Activated naive CD4-positive, alpha-beta T cell treated with anti-CD3 and anti-CD28 coated beads, Interleukin-2, amount 50 U/mL, for 72 hours (primary cell): ENCODE measurements around the gene ATP6AP1. TPM values are rescaled to one million over a fixed set of nuclear protein-coding genes. Genes with fewer than 3 reads are reported as not detected.

Source experiments
- ATAC-seq, 2 donors: fragments of 150-1000 bp; cut with Tn5 transposase; 2 replicates each; pipeline ENCODE4 v1.10.0; 2021; ENCODE audit warnings: mild to moderate bottlenecking in 2 of 2, moderate library complexity in 2 of 2
- DNase-seq, 2 donors: peaks; one replicate each; pipeline ENCODE4 v3.0.0; 2021 to 2022; ENCODE audit warnings: low spot score in 2 of 2
- H3K27ac Mint-ChIP-seq, 2 donors: one replicate each; pipeline ENCODE4 v1.8.0; 2022; ENCODE audit warnings: mild to moderate bottlenecking in 2 of 2, mixed read lengths in 2 of 2
- H3K36me3 Mint-ChIP-seq, 2 donors: one replicate each; pipeline ENCODE4 v1.8.0; 2022; ENCODE audit warnings: mixed read lengths in 2 of 2
- H3K9me3 Mint-ChIP-seq, 2 donors: one replicate each; pipeline ENCODE4 v1.8.0; 2022; ENCODE audit warnings: mixed read lengths in 2 of 2
- total RNA-seq, 2 donors: library from RNA; stranded (reverse); gene quantifications; one replicate each; pipeline ENCODE4 v1.2.3, GENCODE V29; 2022

Gene ATP6AP1
- total RNA-seq, 2 donors from 2014 or later, result 26.9 to 44.5 TPM

DNA sequence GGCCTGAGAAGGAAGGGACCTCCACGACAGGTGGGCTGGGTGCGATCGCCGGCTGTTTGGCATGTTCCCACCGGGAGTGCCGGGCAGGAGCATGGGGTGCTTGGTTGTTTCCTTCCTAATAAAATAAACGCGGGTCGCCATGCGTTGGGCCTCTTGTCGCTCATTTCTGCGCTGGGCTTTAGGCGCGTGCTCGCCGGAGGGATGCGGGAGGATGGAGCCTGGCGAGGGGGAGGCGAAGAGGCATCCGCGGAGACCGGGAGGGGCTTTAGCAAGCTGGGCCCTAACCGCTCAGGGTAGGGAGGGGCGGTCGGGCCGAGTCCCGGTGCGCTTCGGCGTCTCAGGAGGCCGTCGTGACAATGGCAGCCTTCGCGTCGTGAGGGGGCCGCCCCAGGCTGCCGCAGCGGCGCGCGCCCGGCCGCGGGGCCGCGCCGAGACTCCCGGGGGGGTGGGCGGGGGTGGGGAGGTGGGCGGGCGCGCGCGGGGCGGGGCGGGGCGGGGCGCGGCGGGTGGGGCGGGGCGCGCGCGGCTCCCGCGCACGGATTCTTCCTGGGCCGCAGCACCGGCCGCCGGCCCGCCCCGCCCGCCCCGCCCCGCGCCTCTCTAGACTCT is 8.0 kb downstream of the ATP6AP1 start:
- peaks cover 0 to 15% of the 10 kb centered on the region in 2 donors for H3K36me3 Mint-ChIP-seq
- H3K9me3 Mint-ChIP-seq, result no peaks in the 10 kb centered on the region
- peak overlapping the region; percentile 79 to 84 for H3K27ac Mint-ChIP-seq

DNA sequence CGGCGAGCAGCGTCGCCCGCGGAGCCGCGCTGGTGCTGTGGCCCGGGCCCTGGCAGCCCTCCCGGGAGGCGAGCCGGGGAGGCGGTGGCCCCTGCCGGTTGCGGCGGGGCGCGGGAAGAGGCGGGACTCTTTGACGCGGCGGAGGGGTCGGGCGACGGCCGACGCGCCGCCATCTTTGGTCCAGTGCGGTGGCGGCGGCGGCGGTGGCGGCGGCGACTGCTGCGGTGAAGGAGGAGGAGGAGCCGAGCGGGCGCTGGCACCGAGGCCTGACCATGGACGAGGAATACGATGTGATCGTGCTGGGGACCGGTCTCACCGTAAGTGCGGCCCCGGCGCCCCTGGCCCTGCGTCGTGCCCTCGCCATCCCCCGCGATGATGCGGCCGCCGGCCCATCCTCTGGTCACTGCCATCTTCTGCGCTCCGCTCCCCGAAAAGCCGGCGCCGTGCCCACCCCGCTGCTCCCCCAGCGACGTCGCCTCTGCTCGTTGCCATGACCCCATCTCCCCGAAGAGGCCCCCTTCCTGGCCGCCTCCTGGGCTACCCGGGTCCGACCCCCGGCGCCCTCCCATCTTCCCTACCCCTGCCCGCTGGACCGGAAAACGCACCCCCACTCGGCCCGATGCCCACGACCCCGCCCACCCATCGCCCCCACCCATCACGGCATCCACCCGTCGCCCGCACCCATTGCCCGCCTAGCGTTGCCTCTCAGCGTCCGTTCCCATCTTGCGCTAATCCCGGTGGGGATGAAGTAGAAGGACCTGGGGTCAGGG is 8.7 kb downstream of the ATP6AP1 start, which contains the start of gene GDI1:
Gene GDI1 (plus strand): TSS at position 172 of the 770 bp plus-strand sequence. CDS start 101 bp downstream, at position 273.
- DNase-seq (peak; percentile 49 to 65), ATAC-seq (peak; percentile 73 to 76)
- Mint-ChIP-seq H3K27ac (peak within 1 kb of the TSS; percentile 86 to 90), H3K36me3 (peaks cover 0 to 15% of the 10 kb centered on the region in 2 donors), H3K9me3 (no peaks in the 10 kb centered on the region)

More for the DNA sequence above, 8.0 kb downstream of the ATP6AP1 start:
- DNase-seq (peak in 1 of 2 donors; percentile 35), ATAC-seq (peak; percentile 82)

DNA sequence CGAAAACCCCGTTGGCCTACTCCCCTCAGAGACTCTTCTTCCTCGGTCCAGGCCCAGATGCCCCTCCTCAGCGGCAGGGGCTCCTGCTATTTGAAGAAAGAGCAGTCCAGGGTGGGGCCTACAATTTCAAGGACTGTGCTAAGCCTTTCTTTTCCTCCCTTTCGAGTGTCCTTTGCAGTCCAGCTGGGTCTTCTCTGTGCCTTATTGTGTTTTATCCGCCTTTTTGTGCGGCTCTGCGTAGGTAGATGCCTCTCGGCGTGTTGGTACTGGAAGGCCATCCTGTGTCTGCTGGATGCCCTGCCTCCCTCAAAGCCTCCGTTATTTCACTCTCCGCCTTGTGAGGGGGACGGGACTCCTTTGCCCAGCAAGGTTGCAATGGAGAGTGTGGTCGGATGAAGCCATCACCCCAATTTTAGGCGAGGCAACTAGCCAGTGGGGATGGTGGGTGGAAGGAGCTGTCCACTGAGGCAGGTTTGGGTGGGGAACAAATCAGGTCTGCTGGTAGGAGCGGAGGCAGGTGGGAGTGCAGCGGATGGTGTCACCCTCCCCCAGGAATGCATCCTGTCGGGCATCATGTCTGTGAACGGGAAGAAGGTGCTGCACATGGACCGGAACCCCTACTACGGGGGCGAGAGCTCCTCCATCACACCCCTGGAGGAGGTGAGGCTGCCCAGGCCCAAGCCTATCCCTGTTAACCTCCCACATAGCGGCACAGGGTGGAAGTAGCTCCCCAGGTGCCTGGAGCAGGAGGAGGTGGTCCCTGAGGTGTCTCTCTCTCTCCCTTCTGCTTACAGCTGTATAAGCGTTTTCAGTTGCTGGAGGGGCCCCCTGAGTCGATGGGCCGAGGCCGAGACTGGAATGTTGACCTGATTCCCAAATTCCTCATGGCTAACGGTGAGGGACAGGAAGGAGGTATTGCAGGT is 9.8 kb downstream of the ATP6AP1 start:
- ATAC-seq (no peak), DNase-seq (no peak)
- peak overlapping the region; percentile 86 to 90 for H3K27ac Mint-ChIP-seq
- H3K9me3 Mint-ChIP-seq, result no peaks in the 10 kb centered on the region
- H3K36me3 Mint-ChIP-seq, result peaks cover 0 to 15% of the 10 kb centered on the region in 2 donors

DNA sequence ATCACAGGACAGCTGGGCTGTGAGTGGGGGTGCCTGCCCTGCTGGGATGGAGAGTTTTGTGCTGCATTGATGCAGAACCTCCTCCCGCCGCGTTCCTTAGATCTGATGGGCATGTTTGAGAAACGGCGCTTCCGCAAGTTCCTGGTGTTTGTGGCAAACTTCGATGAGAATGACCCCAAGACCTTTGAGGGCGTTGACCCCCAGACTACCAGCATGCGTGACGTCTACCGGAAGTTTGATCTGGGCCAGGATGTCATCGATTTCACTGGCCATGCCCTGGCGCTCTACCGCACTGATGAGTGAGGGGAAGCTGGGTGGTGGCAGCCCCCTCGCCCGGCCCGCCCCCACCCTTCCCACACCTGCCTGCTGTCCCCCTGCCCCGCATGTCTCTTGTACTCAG is 11.4 kb downstream of the ATP6AP1 start:
- Mint-ChIP-seq H3K36me3 (peaks cover 0 to 15% of the 10 kb centered on the region in 2 donors), H3K27ac (no peak overlapping the region), H3K9me3 (no peaks in the 10 kb centered on the region)
- ATAC-seq (no peak), DNase-seq (no peak)

DNA sequence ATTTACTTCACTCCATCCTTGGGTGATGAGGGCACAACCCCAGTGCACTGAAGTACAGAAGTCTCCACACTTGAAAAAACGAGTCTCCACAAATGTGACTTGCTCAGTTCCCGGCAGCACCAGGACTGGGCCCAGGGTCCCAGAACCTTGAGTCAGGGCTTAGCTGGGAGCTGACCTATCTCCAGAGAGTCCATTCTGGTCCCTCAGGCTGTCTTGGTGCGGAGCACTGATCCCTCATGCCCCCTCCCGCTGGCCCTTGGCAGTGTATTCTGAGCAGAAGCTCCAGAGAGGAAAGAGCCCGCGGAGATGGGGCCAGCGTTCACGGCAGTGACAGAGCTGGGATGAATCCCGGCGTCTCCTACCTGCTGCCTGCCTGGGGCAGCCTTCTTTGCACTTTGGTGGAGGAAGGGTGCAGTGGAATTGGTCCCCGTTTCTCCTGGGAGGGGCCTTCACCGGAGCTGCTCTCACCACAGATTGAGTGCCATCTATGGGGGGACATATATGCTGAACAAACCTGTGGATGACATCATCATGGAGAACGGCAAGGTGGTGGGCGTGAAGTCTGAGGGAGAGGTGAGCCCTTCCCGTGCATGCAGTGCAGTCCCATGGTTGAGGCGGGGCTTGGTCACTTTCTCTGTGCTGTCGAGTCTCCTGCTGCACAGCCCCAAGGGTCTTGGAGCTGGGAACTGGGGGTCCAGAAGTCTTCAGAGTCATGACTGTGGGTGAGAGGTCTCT is 12.3 kb downstream of the ATP6AP1 start:
- DNase-seq, result no peak
- H3K36me3 Mint-ChIP-seq, result peaks cover 0 to 15% of the 10 kb centered on the region in 2 donors
- H3K27ac Mint-ChIP-seq, result no peak overlapping the region
- no peak for ATAC-seq
- H3K9me3 Mint-ChIP-seq, result no peaks in the 10 kb centered on the region

DNA sequence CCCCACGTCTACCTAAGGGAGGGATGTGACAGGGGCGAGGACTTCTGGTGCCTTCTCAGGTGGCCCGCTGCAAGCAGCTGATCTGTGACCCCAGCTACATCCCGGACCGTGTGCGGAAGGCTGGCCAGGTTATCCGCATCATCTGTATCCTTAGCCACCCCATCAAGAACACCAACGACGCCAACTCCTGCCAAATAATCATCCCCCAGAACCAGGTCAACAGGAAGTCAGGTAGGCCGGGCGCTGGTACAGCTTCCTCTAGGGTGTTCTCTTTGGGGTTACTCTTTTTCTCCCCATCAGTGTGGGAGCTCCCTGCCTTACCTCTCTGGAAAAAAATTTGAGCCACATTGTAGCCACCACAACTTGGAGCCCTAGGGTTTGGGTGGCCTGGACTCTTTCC is 13.1 kb downstream of the ATP6AP1 start:
- no peak overlapping the region for H3K27ac Mint-ChIP-seq
- ATAC-seq (no peak), DNase-seq (no peak)
- peaks cover 0 to 9% of the 10 kb centered on the region in 2 donors for H3K36me3 Mint-ChIP-seq
- no peaks in the 10 kb centered on the region for H3K9me3 Mint-ChIP-seq

DNA sequence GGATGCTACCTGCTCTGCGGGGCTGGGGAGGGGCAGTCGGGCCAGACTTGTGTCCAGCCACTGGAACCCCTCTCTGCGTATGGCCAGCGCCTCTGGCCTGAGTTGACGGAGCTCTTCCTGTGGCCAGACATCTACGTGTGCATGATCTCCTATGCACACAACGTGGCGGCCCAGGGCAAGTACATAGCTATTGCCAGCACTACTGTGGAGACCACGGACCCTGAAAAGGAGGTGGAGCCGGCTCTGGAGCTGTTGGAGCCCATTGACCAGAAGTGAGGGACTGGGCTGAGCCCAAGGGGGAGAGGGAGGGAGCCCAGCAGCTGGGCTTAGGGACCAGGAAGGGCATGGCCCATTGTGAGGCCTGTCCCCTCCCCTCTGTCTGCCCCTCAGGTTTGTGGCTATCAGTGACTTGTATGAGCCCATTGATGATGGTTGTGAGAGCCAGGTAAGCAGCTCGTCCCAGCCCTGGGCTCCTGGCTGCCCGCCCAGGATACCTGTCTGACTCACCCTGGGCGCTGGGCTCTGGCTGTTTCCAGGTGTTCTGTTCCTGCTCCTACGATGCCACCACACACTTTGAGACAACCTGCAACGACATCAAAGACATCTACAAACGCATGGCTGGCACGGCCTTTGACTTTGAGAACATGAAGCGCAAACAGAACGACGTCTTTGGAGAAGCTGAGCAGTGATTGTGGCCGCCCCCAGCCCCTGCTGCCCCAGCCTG is 13.7 kb downstream of the ATP6AP1 start:
- Mint-ChIP-seq H3K9me3 (no peaks in the 10 kb centered on the region), H3K27ac (no peak overlapping the region), H3K36me3 (peaks cover 0 to 13% of the 10 kb centered on the region in 2 donors)
- DNase-seq, result no peak
- no peak for ATAC-seq

DNA sequence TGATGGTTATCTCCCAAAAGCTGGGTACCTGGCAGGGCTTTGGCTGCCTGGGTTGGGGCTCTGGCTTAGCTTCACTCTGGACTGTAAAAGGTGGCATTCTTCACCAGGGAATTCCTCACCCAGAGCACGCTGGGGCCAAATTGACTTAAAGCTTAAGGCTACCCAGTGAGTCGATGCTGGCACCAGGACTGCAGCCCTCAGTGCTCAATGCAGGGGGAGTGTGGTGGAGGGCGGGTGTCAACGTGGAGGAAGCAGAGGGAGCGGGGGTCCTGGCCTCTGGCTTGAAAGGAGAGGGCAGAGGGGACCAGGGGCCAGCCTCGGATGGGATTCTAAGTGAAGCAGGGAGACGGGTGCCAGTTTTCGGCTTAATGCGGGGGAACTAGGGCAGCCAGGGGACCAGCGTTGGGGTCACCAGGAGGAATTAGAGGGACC is 15.0 kb downstream of the ATP6AP1 start:
- peak overlapping the region; percentile 68 to 80 for H3K27ac Mint-ChIP-seq
- DNase-seq (no peak), ATAC-seq (peak; percentile 6 to 14)
- peaks cover 0 to 6% of the 10 kb centered on the region in 2 donors for H3K36me3 Mint-ChIP-seq
- H3K9me3 Mint-ChIP-seq, result no peaks in the 10 kb centered on the region

DNA sequence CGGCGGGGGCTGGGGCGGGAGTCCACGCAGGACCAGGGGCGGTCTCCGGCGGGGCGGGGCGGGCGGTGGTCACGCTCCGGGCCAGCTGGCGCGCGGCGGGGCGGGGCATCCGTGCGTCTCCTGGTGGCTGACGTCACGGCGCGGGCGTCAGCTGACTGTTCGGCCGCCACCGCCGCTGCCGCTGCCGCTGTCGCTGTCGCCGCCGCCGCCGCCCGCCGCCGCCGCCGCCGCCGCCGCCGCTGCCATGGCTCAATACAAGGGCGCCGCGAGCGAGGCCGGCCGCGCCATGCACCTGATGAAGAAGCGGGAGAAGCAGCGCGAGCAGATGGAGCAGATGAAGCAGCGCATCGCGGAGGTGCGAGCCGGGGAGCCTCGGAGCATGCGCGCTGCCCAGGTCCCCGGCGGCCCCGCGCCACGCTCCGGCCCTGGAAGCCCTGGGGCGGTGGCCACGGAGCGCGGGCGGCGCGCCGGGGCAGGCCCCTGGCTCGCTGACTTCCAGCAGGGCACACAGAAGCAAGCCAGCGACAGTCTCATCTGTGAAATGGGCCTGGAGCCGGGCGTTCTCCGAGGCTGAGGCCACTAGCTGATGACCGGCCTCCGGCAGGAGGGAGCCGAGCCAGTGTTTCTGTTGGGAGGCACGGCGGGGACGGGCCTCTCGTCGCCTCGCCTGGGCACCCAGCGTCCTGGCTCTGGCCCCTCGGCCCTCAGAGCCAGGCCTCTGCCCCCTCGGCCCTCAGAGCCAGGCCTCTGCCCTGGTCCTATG is 15.7 kb downstream of the ATP6AP1 start, which contains the start of gene FAM50A:
Gene FAM50A (plus strand): TSS at position 150 of the 763 bp plus-strand sequence. CDS start 95 bp downstream, at position 245.
- Mint-ChIP-seq H3K9me3 (no peaks in the 10 kb centered on the region), H3K27ac (peak within 1 kb of the TSS; percentile 68 to 80), H3K36me3 (peaks cover 0 to 6% of the 10 kb centered on the region in 2 donors)
- DNase-seq, result peak; percentile 70
- peak; percentile 93 to 96 for ATAC-seq

DNA sequence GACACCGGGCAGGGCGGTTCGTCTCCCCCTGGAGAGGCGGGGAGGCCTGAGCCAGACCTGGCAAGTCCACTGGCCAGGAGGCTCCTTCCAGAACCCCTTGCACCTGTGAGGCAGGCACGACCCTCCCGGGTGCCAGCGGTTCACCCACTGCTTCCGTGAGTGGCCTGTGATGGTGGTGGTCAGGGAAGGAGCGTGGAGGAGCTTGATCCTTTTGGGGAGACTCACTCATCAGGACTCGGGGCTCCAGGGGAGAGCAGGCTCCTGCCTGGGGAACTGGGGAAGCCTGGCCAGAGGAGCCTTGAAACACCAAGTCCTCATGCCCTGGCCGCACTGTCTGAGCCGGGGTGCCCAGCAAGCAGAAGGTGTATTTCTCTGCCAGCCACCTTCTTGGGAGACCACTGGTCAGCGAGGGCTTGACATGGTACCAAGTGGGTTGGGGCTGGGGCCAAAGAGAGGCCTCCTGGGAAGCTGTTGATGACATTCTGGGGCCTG is 16.3 kb downstream of the ATP6AP1 start:
- peaks cover 0 to 6% of the 10 kb centered on the region in 2 donors for H3K36me3 Mint-ChIP-seq

DNA sequence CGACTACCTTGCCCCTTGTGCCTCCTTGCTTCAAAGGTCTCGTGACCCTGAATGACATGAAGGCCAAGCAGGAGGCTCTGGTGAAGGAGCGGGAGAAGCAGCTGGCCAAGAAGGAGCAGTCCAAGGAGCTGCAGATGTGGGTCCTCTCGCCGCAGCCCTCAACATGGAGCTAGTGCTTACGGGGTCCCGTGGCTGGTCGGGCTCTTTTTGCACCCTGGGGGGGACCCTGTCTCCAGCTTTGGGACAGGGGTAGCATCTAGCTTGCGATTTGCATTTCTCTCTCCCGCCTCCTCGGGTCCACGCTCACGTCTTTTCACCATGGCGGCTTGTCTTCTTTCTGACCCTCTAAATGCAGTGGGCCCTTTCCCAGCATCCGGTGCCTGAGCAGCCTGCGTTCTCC is 17.3 kb downstream of the ATP6AP1 start:
- no peaks in the 10 kb centered on the region for H3K9me3 Mint-ChIP-seq
- ATAC-seq (no peak), DNase-seq (no peak)
- peaks cover 0 to 6% of the 10 kb centered on the region in 2 donors for H3K36me3 Mint-ChIP-seq
- H3K27ac Mint-ChIP-seq, result peak overlapping the region in 1 of 2 donors; percentile 78

More for the DNA sequence above, 16.3 kb downstream of the ATP6AP1 start:
- peak in 1 of 2 donors; percentile 2 for ATAC-seq
- H3K9me3 Mint-ChIP-seq, result no peaks in the 10 kb centered on the region
- DNase-seq, result no peak
- H3K27ac Mint-ChIP-seq, result no peak overlapping the region

DNA sequence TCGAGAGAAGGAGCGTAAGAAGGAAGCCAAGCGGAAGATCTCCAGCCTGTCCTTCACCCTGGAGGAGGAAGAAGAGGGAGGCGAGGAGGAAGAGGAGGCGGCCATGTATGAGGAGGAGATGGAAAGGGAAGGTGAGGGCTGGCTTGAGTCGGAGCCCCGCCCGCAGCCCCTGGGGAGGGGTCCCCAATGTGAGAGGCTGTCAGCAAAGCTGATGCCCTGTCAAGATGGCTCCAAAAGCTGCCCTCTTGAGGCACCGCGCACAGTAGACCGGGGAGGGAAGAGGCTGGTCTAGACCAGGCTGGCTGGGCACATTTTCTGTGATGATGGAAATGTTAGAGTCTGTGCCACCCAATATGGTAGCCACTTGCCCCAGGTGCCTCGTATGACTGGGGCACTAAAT is 18.0 kb downstream of the ATP6AP1 start:
- peaks cover 0 to 6% of the 10 kb centered on the region in 2 donors for H3K36me3 Mint-ChIP-seq
- no peak for DNase-seq
- H3K27ac Mint-ChIP-seq, result peak overlapping the region; percentile 72 to 78
- no peak for ATAC-seq
- H3K9me3 Mint-ChIP-seq, result no peaks in the 10 kb centered on the region

DNA sequence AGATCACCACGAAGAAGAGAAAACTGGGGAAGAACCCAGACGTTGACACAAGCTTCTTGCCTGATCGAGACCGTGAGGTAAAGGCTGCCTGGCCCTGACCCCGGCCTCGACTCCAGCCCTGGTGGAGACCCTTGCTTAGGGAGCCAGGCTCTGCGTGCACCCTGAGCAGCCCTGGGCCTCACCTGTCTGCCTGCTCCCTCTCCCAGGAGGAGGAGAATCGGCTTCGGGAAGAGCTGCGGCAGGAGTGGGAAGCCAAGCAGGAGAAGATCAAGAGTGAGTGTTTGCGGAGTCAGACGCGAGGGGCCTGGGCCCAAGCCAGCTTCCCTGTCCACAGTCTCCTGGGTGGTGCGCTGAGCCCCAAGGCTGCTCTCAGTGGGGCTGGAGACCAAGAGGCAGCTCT is 20.0 kb downstream of the ATP6AP1 start:
- H3K27ac Mint-ChIP-seq, result no peak overlapping the region
- ATAC-seq, result no peak
- DNase-seq, result no peak
- H3K9me3 Mint-ChIP-seq, result no peaks in the 10 kb centered on the region
- peaks cover 0 to 6% of the 10 kb centered on the region in 2 donors for H3K36me3 Mint-ChIP-seq

DNA sequence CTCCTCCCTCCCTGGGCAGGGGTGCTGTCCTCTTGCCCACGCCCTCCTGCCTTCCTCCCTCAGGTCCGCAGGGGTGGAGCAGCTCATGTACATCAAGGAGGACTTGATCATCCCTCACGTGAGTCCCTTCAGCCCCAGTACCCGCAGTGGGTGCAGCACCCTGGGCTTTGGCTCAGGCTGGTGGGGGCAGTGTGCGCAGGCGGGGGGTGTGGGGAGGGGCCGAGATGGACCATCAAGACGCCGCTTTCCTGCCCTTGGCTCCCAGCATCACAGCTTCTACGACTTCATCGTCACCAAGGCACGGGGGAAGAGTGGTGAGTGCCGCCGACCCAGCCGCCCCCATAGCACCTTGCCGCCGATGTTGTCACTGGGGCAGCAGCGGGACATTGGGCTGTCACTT is 21.1 kb downstream of the ATP6AP1 start:
- peaks cover 0 to 6% of the 10 kb centered on the region in 2 donors for H3K36me3 Mint-ChIP-seq
- ATAC-seq (no peak), DNase-seq (no peak)
- no peaks in the 10 kb centered on the region for H3K9me3 Mint-ChIP-seq
- no peak overlapping the region for H3K27ac Mint-ChIP-seq
